GM06990 (cell line): Measurements from ENCODE around the gene GNPTAB.

Source experiments
- DNase-seq: peaks from one replicate; pipeline ENCODE4 v3.0.0-alpha.2; 2011; ENCODE audit not compliant: insufficient read length; ENCODE audit errors: extremely low read depth
- H3K27me3 ChIP-seq: replicated peaks from 2 replicates; pipeline ENCODE4 v1.6.0; 2011; ENCODE audit warnings: low read length; ENCODE audit not compliant: control insufficient read depth, insufficient read depth
- H3K36me3 ChIP-seq: 2 replicates; pipeline ENCODE4 v1.5.1; 2011; ENCODE audit warnings: low read length; ENCODE audit not compliant: control insufficient read depth, insufficient read depth
- H3K4me3 ChIP-seq: replicated peaks from 2 replicates; pipeline ENCODE4 v1.5.1; 2011; ENCODE audit warnings: low read depth, mild to moderate bottlenecking, control low read depth, low read length
- TF ChIP-seq, protein P1 (sequence below): IDR thresholded peaks from 2 replicates; pipeline ENCODE4 v1.5.1; 2011; ENCODE audit warnings: low read length, control low read depth, mild to moderate bottlenecking, inconsistent platforms; ENCODE audit not compliant: insufficient read depth, poor library complexity, severe bottlenecking

Gene GNPTAB

GRCh38 chr12:101792046-101792931, 38.5 kb downstream of the GNPTAB start:
- Histone ChIP-seq H3K27me3 (no peaks in the 10 kb centered on the region), H3K4me3 (no peak overlapping the region), H3K36me3 (peaks cover 3% of the 10 kb centered on the region)
- TF ChIP-seq, protein P1, sequence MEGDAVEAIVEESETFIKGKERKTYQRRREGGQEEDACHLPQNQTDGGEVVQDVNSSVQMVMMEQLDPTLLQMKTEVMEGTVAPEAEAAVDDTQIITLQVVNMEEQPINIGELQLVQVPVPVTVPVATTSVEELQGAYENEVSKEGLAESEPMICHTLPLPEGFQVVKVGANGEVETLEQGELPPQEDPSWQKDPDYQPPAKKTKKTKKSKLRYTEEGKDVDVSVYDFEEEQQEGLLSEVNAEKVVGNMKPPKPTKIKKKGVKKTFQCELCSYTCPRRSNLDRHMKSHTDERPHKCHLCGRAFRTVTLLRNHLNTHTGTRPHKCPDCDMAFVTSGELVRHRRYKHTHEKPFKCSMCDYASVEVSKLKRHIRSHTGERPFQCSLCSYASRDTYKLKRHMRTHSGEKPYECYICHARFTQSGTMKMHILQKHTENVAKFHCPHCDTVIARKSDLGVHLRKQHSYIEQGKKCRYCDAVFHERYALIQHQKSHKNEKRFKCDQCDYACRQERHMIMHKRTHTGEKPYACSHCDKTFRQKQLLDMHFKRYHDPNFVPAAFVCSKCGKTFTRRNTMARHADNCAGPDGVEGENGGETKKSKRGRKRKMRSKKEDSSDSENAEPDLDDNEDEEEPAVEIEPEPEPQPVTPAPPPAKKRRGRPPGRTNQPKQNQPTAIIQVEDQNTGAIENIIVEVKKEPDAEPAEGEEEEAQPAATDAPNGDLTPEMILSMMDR: peak; percentile 7
- no peak for DNase-seq

DNA sequence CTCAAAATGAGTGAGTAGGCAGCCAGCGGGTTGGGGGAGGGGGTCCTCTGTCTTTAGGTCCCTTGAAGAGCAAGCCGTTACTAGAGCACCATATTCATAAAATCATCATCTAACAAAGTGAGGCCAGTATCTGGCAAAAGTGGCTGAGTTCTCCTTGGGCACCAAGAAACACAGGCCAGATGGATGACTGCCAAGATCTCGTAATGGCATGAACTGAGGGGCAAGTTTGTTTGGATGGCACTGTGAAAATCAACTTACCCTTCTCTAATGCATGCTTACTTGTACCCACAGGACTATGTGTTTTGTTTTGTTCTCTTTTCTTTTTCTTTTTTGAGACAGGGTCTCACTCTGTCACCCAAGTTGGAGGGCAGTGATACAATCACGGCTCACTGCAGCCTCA, 41.6 kb downstream of the GNPTAB start:
- DNase-seq: no peak
- Histone ChIP-seq H3K36me3 (peaks cover 5% of the 10 kb centered on the region), H3K4me3 (no peak overlapping the region), H3K27me3 (no peaks in the 10 kb centered on the region)
- TF ChIP-seq, protein P1: no peak

GRCh38 chr12:101785671-101786070, 45.1 kb downstream of the GNPTAB start:
- TF ChIP-seq, protein P1: no peak
- no peak for DNase-seq
- Histone ChIP-seq H3K4me3 (no peak overlapping the region), H3K27me3 (no peaks in the 10 kb centered on the region), H3K36me3 (peaks cover 5% of the 10 kb centered on the region)

DNA sequence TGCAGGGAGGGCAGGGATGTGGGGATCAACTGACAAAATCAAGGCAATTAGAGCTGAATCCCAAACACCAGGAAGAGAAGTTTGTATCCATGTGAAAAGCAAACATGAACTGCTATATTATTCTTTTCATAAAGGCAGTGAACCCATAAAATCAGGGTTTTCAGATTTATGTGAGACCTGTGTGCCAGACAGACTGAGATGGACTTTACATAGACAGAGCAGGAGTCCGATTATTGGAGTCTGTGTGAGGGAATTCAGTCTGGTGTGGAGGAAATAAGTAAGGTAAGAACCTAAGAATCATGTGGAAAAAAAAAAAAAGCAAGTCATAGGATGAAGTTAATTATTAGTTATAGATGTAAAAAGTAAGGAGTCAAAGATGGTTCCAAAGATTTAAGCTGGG, 46.4 kb downstream of the GNPTAB start:
- no peak for DNase-seq
- TF ChIP-seq, protein P1: no peak
- peaks cover 5% of the 10 kb centered on the region for H3K36me3 ChIP-seq

DNA sequence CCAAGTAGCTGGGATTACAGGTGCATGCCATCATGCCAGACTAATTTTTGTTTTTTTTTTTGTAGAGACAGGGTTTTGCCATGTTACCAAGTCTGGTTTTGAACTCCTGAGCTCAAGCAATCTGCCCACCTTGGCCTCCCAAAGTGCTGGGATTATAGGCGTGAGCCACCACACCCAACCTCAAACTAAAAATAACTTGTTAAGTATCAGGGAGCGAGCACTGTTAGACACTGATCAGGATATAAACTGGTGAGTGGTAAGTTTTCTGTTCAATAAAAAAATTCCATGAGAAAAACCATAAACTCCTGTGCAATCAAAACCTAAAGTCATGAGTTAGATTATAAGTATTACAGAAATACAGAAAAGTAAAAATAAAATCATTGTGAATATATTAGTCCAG, 46.9 kb downstream of the GNPTAB start:
- Histone ChIP-seq H3K36me3 (peaks cover 2% of the 10 kb centered on the region; the same call in 1 of the 2 replicates), H3K4me3 (no peak overlapping the region), H3K27me3 (no peaks in the 10 kb centered on the region)
- DNase-seq: no peak
- TF ChIP-seq, protein P1: no peak

More for the DNA sequence above, 46.4 kb downstream of the GNPTAB start:
- H3K27me3 ChIP-seq: no peaks in the 10 kb centered on the region
- no peak overlapping the region for H3K4me3 ChIP-seq
